COR-L47 (cell line): ENCODE results near the gene SCYL2.

Experiments used
- DNase-seq: peaks from one replicate; lab custom pipeline; 2025; lab: John Stamatoyannopoulos, UW

The SCYL2 gene

DNA sequence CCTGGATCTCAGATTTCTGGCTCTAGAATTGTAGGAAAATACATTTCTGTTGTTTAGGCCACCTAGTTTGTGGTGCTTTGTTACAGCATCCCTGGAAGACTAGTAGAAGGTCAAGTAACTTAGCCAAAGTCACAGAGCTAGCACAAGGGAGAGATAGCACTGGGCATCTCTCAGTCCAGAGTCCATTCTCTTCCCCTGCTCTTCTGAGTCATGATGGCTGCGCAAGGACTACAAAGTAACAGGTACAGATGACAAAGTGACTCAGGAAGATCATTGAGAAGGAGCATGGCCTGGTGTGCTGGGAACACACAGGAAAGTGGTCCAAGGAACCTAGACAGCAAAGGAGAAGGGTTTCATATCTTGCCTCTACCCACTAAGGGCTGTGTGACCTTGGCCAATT, 109.2 kb downstream of the SCYL2 start:
- no peak for DNase-seq

DNA sequence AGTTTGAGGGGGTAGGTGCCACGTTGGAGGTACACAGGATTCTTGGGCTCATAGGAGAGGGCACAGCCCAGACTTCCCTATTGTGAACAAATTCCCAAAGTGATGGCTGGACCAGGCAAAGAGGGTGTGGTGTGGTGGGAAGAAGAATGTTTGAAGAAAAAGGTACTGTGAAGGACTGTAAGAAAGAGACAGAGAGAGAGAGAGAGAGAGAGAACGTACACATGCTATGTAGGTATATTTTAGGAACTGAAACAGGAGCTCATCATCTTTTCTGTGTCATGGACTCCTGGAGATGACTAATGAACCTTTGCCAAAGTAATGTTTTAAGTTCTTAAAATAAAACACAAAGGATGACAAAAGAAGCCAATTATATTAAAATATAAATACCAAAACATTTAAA, 114.4 kb downstream of the SCYL2 start:
- DNase-seq: no peak

DNA sequence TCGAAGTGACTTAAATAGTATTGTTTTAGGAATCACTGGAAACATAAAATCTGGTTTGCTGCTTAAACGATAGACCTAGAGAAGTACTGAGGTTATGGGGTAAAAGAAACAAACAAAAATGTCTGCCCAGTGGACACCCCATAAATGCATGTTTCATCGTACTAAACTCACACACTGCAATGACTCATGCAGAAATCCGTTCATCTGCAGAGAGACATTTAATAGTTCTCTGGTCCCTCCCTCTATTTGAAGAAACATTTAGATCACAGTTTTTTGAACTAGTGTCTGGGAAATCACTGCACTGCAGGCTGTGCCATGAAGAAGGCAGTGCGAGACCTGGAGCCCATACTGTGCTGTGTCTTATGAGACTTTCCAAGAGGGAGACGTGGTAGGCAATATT, 115.4 kb downstream of the SCYL2 start:
- no peak for DNase-seq

DNA sequence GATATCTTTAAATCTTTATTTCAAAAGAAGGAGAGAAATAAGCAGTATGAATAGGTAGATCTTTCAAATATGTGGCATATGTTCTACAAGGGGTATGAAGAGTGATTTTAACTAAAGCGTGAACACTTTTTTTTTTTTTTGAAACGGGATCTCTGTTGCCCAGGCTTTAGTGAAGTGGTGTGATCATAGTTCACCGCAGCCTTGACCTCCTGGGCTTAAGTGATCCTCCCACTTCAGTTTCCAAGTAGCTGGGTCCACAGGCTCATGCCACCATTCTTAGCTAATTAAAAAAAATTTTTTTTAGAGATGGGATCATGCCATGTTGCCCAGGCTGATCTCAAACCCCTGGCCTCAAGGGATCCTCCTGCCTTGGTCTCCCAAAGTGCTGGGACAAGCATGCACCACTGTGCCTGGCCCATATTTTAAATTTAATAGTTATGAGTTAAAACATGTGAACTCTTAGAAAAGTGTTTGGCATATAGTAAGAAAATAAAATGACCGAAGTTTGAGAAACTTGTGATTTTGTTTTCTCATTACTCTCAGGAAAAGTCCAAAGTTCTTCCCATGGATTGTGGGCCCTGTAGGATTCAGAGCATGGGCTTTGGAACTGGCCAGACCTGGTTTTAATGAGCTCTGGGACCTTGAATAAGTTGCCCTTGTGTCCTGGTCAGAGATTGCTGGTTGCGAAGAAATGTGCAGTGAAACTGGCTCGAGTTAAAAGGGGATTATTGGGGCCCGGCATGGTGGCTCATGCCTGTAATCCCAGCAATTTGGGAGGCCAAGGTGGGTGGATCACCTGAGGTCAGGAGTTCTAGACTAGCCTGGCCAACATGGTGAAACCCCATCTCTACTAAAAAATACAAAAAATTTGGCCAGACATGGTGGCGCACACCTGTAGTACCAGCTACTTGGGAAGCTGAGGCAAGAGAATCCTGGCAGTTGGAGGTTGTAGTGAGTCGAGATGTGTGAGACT, 116.9 kb downstream of the SCYL2 start:
- DNase-seq: no peak

DNA sequence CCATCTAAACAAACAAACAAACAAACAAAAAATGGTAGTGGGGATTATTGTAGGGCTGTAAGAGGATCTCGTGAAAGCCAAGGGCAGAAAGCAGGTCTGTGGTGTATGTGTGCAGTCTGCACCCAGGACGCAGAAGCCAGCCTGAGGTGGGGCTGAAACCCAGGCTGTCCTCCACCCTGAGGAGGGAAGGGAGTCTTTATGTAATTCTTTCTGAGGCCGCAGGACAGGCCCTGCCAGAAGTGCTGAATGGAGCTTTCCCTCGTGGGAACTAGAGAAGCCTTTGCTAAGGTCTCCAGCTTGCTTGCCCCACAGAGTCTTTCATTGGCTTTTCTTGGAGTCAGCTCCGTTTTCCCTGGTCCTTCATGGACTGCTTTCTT, 117.6 kb downstream of the SCYL2 start:
- no peak for DNase-seq

DNA sequence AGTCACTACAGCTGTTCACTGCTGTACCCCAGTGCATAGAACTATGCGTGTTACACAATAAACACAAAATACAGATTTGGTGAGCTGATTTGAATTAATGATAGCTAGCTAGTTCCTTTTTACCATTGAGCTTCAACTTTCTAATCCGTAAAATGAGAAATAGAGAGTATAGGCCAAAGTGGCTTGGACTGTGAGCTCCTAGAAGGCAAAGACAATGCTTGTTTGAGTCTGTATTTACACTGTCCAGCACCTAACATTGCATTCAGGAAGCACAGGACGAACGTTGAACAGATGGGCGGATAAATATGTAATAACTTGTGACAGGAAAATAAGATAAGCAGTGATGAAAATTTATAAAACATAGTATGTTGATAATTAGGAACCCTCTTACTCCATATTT, 121.4 kb downstream of the SCYL2 start:
- DNase-seq: no peak
